ENCODE data around the gene PCBD2. TPM values are rescaled to one million over a fixed set of nuclear protein-coding genes. Genes with fewer than 3 reads are reported as not detected.
"Not testable (repeated sequence)": the region's sequence is repeated elsewhere in the genome, so short reads cannot be mapped to it uniquely, and the experiment has no call there.

Gene PCBD2
- total RNA-seq, 3 donors from 2014 or later = 14.0 to 21.1 (median 15.9) TPM

- DNase-seq (no peak), ATAC-seq (no peak)
- Histone ChIP-seq H3K36me3 (ENCODE audit: low read depth) (no peaks in the 10 kb centered on the region), H3K4me3 (no peak overlapping the region), H3K4me1 (ENCODE audit: low read depth) (no peaks in the 10 kb centered on the region), H3K9me3 (no peaks in the 10 kb centered on the region)
- intact Hi-C loops (cut with DNase I, micrococcal nuclease) = no loop called here
- TF ChIP-seq, protein P1, sequence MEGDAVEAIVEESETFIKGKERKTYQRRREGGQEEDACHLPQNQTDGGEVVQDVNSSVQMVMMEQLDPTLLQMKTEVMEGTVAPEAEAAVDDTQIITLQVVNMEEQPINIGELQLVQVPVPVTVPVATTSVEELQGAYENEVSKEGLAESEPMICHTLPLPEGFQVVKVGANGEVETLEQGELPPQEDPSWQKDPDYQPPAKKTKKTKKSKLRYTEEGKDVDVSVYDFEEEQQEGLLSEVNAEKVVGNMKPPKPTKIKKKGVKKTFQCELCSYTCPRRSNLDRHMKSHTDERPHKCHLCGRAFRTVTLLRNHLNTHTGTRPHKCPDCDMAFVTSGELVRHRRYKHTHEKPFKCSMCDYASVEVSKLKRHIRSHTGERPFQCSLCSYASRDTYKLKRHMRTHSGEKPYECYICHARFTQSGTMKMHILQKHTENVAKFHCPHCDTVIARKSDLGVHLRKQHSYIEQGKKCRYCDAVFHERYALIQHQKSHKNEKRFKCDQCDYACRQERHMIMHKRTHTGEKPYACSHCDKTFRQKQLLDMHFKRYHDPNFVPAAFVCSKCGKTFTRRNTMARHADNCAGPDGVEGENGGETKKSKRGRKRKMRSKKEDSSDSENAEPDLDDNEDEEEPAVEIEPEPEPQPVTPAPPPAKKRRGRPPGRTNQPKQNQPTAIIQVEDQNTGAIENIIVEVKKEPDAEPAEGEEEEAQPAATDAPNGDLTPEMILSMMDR (IDR thresholded peaks at IDR 0.05) = no peak
Observed at GRCh38 chr5:134893748-134894505, 11.0 kb upstream of the PCBD2 start.

DNA sequence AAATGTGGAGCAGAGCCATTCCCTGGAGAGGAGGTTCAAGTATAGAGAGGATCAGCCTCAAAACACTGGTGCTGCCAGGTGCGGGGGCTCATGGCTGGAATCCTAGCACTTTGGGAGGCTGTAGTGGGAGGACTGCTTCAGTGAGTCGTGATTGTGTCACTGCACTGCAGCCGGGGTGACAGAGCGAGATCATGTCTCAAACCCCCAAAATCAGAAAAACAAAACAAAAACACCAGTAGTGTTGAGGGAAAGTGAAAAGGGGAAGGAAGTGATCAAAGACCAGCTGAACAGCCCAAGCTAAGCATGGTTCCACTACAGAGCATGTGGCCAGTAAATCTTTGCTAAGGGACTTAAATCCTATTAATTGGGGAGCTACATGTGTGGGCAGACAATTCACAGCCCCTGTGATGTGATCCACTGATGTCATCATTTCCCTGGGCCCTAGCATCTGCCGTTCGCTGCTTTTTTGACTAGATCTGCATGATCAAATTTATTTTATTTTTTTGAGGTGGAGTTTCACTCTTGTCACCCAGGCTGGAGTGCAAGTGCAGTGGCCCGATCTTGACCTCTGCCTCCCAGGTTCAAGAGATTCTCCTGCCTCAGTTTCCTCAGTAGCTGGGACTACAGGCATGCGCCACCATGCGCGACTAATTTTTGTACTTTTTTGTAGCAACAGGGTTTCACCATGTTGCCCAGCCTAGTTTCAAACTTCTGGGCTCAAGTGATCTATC lies 2.7 kb upstream of the PCBD2 start:
- ATAC-seq (no peak), DNase-seq (no peak)
- TF ChIP-seq, protein P1 (IDR thresholded peaks at IDR 0.05) = no peak
- Histone ChIP-seq H3K36me3 (ENCODE audit: low read depth) (no peaks in the 10 kb centered on the region), H3K4me1 (ENCODE audit: low read depth) (no peaks in the 10 kb centered on the region), H3K4me3 (no peak overlapping the region), H3K9me3 (no peaks in the 10 kb centered on the region)
- intact Hi-C loops (cut with DNase I, micrococcal nuclease) = no loop called here

GRCh38 chr5:134905246-134905996 lies 490 bp downstream of the PCBD2 start:
- H3K4me1 ChIP-seq (ENCODE audit: low read depth) = no peaks in the 10 kb centered on the region
- H3K36me3 ChIP-seq (ENCODE audit: low read depth) = no peaks in the 10 kb centered on the region
- H3K9me3 ChIP-seq = no peaks in the 10 kb centered on the region
- H3K4me3 ChIP-seq = peak overlapping the region; percentile 74
- TF ChIP-seq, protein P1 (IDR thresholded peaks at IDR 0.05) = peak; percentile 56
- peak in 1 of 3 donors; percentile 73 for DNase-seq
- intact Hi-C loops (cut with DNase I, micrococcal nuclease) = no loop called here
- peak; percentile 55 for ATAC-seq

- TF ChIP-seq, protein P1 (IDR thresholded peaks at IDR 0.05) = no peak
- intact Hi-C loops (cut with DNase I, micrococcal nuclease) = no loop called here
- ATAC-seq (no peak), DNase-seq (no peak)
- no peaks in the 10 kb centered on the region for H3K4me1 ChIP-seq (ENCODE audit: low read depth)
- H3K36me3 ChIP-seq (ENCODE audit: low read depth) = no peaks in the 10 kb centered on the region
- H3K9me3 ChIP-seq = no peaks in the 10 kb centered on the region
- no peak overlapping the region for H3K4me3 ChIP-seq
Observed at GRCh38 chr5:134906811-134907210, 1.9 kb downstream of the PCBD2 start.

- H3K36me3 ChIP-seq (ENCODE audit: low read depth); DNase-seq; ATAC-seq; intact Hi-C loops (cut with DNase I, micrococcal nuclease); H3K9me3 ChIP-seq; H3K4me3 ChIP-seq; H3K4me1 ChIP-seq (ENCODE audit: low read depth): not testable (repeated sequence)
Observed at GRCh38 chr5:134910752-134911151, 5.8 kb downstream of the PCBD2 start.

All from mucosa of descending colon (tissue), 3 donors.